NB4 (cell line): ENCODE data around the gene POU2F1.
A peak's percentile ranks its signal among the peaks of the same experiment; 100 is the strongest.

Experiments used
- DNase-seq: peaks from one replicate; pipeline ENCODE4 v3.0.0; 2010; ENCODE audit warnings: low read depth
- H3K4me3 ChIP-seq: one replicate; pipeline ENCODE4 v1.5.1; 2011; ENCODE audit warnings: mild to moderate bottlenecking, low read depth, low read length, moderate library complexity
- MYC ChIP-seq: IDR thresholded peaks from 2 replicates; pipeline ENCODE4 v1.6.1; 2011; ENCODE audit warnings: low read depth, low read length
- POLR2A ChIP-seq: IDR thresholded peaks from 2 replicates; pipeline ENCODE4 v1.6.1; 2011; ENCODE audit warnings: mild to moderate bottlenecking; ENCODE audit not compliant: insufficient read length; ENCODE audit errors: extremely low read depth
- TF ChIP-seq, protein P1 (sequence below): IDR thresholded peaks from one replicate; pipeline ENCODE4 v1.5.1; 2012; ENCODE audit warnings: low read depth, low read length
- TF ChIP-seq, protein P2 (sequence below): IDR thresholded peaks from 2 replicates; pipeline ENCODE4 v1.6.1; 2011; ENCODE audit warnings: low read depth, low read length

The POU2F1 gene

DNA sequence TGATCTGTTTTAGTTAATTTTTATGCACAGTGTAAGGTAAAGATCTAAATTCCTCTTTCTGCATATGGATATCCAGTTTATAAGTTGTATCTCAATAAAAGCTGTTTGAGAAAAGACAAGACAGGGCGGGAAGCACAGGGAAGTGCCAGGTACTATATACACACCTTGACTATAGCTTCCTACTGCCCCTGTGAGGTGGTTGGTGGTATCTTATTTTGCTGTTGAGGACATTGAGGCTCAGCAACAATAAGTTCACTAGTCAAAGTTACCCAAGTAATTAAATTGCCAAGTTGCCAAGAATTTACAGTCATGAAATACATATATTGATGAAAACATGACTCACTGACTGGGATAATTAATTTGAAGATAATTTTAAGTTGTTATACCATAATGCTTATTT is 188.5 kb downstream of the POU2F1 start:
- TF ChIP-seq POLR2A = no peak
- peak; percentile 15 for DNase-seq
- H3K4me3 ChIP-seq = no peak overlapping the region

DNA sequence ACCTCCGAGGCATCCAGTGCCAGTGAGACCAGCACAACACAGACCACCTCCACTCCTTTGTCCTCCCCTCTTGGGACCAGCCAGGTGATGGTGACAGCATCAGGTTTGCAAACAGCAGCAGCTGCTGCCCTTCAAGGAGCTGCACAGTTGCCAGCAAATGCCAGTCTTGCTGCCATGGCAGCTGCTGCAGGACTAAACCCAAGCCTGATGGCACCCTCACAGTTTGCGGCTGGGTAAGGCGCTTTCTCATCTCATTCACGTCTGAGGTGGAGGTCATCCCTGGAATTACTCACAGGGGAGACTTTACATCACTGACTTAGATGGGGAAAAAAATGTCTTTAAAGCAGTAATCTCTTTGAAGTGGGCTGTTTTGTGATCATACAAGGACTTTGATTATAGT is 191.4 kb downstream of the POU2F1 start:
- no peak for DNase-seq
- TF ChIP-seq, protein P1, sequence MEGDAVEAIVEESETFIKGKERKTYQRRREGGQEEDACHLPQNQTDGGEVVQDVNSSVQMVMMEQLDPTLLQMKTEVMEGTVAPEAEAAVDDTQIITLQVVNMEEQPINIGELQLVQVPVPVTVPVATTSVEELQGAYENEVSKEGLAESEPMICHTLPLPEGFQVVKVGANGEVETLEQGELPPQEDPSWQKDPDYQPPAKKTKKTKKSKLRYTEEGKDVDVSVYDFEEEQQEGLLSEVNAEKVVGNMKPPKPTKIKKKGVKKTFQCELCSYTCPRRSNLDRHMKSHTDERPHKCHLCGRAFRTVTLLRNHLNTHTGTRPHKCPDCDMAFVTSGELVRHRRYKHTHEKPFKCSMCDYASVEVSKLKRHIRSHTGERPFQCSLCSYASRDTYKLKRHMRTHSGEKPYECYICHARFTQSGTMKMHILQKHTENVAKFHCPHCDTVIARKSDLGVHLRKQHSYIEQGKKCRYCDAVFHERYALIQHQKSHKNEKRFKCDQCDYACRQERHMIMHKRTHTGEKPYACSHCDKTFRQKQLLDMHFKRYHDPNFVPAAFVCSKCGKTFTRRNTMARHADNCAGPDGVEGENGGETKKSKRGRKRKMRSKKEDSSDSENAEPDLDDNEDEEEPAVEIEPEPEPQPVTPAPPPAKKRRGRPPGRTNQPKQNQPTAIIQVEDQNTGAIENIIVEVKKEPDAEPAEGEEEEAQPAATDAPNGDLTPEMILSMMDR = no peak
- TF ChIP-seq POLR2A (no peak), MYC (no peak)
- TF ChIP-seq, protein P2, sequence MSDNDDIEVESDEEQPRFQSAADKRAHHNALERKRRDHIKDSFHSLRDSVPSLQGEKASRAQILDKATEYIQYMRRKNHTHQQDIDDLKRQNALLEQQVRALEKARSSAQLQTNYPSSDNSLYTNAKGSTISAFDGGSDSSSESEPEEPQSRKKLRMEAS = no peak
- H3K4me3 ChIP-seq = no peak overlapping the region

DNA sequence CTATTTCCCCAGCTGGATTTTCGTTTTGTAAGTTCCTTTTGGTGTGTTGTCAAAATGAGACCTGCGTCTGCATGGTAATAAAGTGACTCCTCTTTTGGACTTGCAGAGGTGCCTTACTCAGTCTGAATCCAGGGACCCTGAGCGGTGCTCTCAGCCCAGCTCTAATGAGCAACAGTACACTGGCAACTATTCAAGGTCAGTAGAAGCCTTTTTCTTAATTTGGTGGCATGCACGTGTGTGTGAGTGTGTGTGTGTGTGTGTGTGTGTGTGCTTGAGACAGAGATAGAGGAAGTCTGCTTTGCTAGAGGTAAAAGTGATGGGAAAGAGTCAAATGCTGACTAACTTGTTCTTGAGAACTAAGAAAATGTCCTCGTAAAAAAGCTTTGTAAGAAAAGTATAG is 192.2 kb downstream of the POU2F1 start:
- no peak overlapping the region for H3K4me3 ChIP-seq
- DNase-seq = no peak
- TF ChIP-seq POLR2A (no peak), MYC (no peak)
- TF ChIP-seq, protein P2 = no peak
- TF ChIP-seq, protein P1 = no peak

DNA sequence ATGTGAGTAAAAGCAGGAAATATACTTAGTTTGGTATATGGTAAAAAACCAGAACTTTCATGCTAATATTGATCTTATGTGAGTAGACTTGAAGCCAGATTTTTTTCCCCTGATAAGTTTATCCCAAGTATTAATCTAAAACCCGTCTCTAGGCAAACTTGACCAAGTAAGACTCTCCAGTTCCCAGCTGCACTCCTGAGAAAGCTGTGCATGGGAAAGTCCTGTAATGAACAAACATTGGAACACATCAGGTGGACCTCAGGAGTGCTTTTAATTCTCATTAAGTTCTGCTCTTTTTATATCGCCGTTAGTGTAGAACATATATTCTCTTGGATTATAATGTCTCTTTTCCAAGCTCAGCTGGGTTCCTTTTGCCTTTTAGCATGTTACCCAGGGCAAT is 192.6 kb downstream of the POU2F1 start:
- TF ChIP-seq, protein P2 = no peak
- no peak for TF ChIP-seq MYC
- TF ChIP-seq, protein P1 = no peak
- DNase-seq = no peak

DNA sequence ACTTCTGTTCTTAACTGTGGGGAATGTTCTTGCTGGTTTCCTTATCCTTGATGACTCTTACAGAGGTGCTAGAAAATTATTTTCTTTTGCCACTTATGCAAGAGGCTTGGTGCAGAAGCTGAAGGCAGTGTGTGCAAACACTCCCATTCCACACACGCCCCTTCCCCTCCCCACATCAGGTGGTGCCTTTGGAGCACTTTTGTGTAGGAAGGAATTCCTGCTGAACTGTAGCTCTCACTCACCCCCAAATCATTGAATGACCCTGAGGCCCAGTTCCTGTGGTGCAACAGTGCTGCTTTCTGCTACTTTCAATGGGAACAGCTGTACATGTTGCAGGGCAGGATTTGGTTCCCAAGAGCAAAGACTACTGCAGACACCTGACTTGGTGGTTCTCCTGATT is 195.8 kb downstream of the POU2F1 start:
- TF ChIP-seq, protein P2 = no peak
- TF ChIP-seq MYC (no peak), POLR2A (no peak)
- TF ChIP-seq, protein P1 = no peak
- DNase-seq = no peak
- H3K4me3 ChIP-seq = no peak overlapping the region

More for the DNA sequence above, 192.6 kb downstream of the POU2F1 start:
- H3K4me3 ChIP-seq = no peak overlapping the region

DNA sequence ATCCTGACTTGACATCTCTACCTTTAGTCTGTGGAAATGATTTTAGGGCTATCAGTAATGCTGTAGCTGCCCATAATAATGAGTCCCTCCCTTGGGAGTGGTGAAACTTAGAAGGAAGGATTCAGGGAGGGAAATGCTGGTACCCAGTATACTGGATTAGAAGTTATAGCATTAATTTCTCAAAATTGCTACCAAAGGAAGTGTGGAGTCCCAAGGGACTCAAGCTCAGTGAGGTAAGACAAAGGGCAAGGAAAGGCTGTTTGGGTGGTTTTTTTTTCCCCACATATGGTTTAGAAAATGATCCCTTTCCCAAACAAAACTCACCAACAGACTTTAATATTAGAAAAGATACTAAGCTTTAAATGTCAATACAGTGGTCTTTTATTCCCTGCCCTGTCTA is 197.7 kb downstream of the POU2F1 start:
- no peak for TF ChIP-seq POLR2A
- no peak for TF ChIP-seq MYC
- TF ChIP-seq, protein P1 = no peak
- TF ChIP-seq, protein P2 = no peak
- DNase-seq = peak; percentile 22

More for the DNA sequence above, 197.7 kb downstream of the POU2F1 start:
- no peak overlapping the region for H3K4me3 ChIP-seq
